PC-9 (cell line): Measurements from ENCODE around the gene ZNF235. TPM values are rescaled to one million over a fixed set of nuclear protein-coding genes. Genes with fewer than 3 reads are reported as not detected.

Source experiments
- BruUV-seq: library from RNA; stranded (reverse); fragments of 400-500 nt; replicated peaks from 2 replicates; lab custom pipeline; 2021; lab: Mats Ljungman, UMichigan
- CTCF ChIA-PET: fragments of 300-600 bp; sonication (Branson Sonifier 250); formaldehyde crosslinking; loops from one replicate; lab custom pipeline; 2022; ENCODE audit warnings: antibody characterized with exemption; lab: Charles Lee
- POLR2A ChIA-PET: fragments of 300-600 bp; sonication (Branson Sonifier 250); formaldehyde crosslinking; loops from one replicate; lab custom pipeline; 2022; ENCODE audit warnings: antibody characterized with exemption; ENCODE audit not compliant: unreplicated experiment; lab: Charles Lee
- DNase-seq, 2 experiments: peaks; one replicate each; pipeline versions ENCODE4 v3.0.0 to v3.0.0-alpha.2; 2015 to 2022; ENCODE audit warnings: mixed read lengths in 1 of 2
- H2AFZ ChIP-seq: fragments of 200-600 bp; sonication (generic); 2 replicates; pipeline ENCODE4 v1.8.1; 2017; ENCODE audit warnings: antibody characterized with exemption
- H3F3A ChIP-seq: fragments of 200-600 bp; sonication (generic); 2 replicates; pipeline ENCODE4 v1.8.1; 2017; ENCODE audit warnings: antibody characterized with exemption, mild to moderate bottlenecking, low read depth; ENCODE audit not compliant: insufficient read depth
- H3K27ac ChIP-seq: fragments of 200-600 bp; sonication (generic); 2 replicates; pipeline ENCODE4 v1.6.1; 2016; ENCODE audit warnings: mixed run types
- H3K27me3 ChIP-seq: fragments of 200-600 bp; sonication (generic); 2 replicates; pipeline ENCODE4 v1.6.1; 2016; ENCODE audit warnings: low read depth, mixed run types; ENCODE audit not compliant: insufficient read depth
- H3K36me3 ChIP-seq: fragments of 200-600 bp; sonication (generic); 2 replicates; pipeline ENCODE4 v1.6.1; 2016; ENCODE audit warnings: low read depth, mixed run types
- H3K4me1 ChIP-seq: fragments of 200-600 bp; sonication (generic); replicated peaks from 2 replicates; pipeline ENCODE4 v1.6.1; 2016; ENCODE audit warnings: mixed run types; ENCODE audit not compliant: insufficient read depth
- H3K4me2 ChIP-seq: fragments of 200-600 bp; sonication (generic); 2 replicates; pipeline ENCODE4 v1.6.1; 2017; ENCODE audit warnings: mixed run types
- H3K4me3 ChIP-seq: fragments of 200-600 bp; sonication (generic); 2 replicates; pipeline ENCODE4 v1.6.1; 2016; ENCODE audit warnings: mixed run types
- H3K79me2 ChIP-seq: fragments of 200-600 bp; sonication (generic); 2 replicates; pipeline ENCODE4 v1.6.1; 2017; ENCODE audit warnings: low read depth, mixed run types
- H3K9me2 ChIP-seq: fragments of 200-600 bp; sonication (generic); 2 replicates; pipeline ENCODE4 v1.8.1; 2017; ENCODE audit warnings: mild to moderate bottlenecking; ENCODE audit not compliant: insufficient read depth
- H3K9me3 ChIP-seq: fragments of 200-600 bp; sonication (generic); 2 replicates; pipeline ENCODE4 v1.8.1; 2016; ENCODE audit warnings: low read depth; ENCODE audit not compliant: insufficient read depth
- H4K20me1 ChIP-seq: fragments of 200-600 bp; sonication (generic); 2 replicates; pipeline ENCODE4 v1.8.1; 2017; ENCODE audit not compliant: insufficient read depth
- EZH2 ChIP-seq: fragments of 200-600 bp; sonication (generic); IDR thresholded peaks from 2 replicates; pipeline ENCODE4 v1.8.0; 2017; ENCODE audit warnings: antibody characterized with exemption, low read depth
- intact Hi-C: fragments of 100-400 bp; cut with micrococcal nuclease; formaldehyde crosslinking; loops from one replicate; pipeline ENCODE4 v1.10.0; 2022; ENCODE audit not compliant: unreplicated experiment
- total RNA-seq: library from RNA; stranded (reverse); gene quantifications from 2 replicates; pipeline ENCODE4 v1.2.3, GENCODE V29; 2021

ZNF235 gene
- total RNA-seq, 1 experiment from 2014 or later, result 4.3 TPM

- H3K4me1 ChIP-seq, result no peaks in the 10 kb centered on the region
- peaks cover 39% of the 10 kb centered on the region for H3K36me3 ChIP-seq
- no peak for TF ChIP-seq EZH2
- no peak overlapping the region for H3K4me3 ChIP-seq
- no peak overlapping the region for H3K27ac ChIP-seq
- no peaks in the 10 kb centered on the region for H4K20me1 ChIP-seq
- no TSS peak for BruUV-seq
- no peaks in the 10 kb centered on the region for H3K27me3 ChIP-seq
- no peaks in the 10 kb centered on the region for H3K79me2 ChIP-seq
- H3F3A ChIP-seq, result no peaks in the 10 kb centered on the region
- CTCF ChIA-PET, result no interaction called here
- intact Hi-C loops, result no loop called here
- no peak overlapping the region for H3K4me2 ChIP-seq
- no peaks in the 10 kb centered on the region for H3K9me2 ChIP-seq
- peaks cover 31% of the 10 kb centered on the region for H3K9me3 ChIP-seq
- POLR2A ChIA-PET, result no interaction called here
- H2AFZ ChIP-seq, result no peak overlapping the region
- no peak for DNase-seq
These were observed 68.4 kb downstream of the ZNF235 start for GRCh38 chr19:44236384-44236783.

Other genes starting within 250 kb of the ZNF235 start
- gene ZNF284, start 232.9 kb downstream of the ZNF235 start, total RNA-seq, result 1.9 and 2.0 TPM in 2 replicates
- gene ZNF224, start 210.7 kb downstream of the ZNF235 start, total RNA-seq, result 29.3 and 30.9 TPM in 2 replicates
- gene ZNF225, start 191.6 kb downstream of the ZNF235 start, total RNA-seq, result 3.5 and 5.4 TPM in 2 replicates
- 6.0 and 8.6 TPM in 2 replicates for gene ZNF234, start 163.5 kb downstream of the ZNF235 start, total RNA-seq
- 12.9 and 21.7 TPM in 2 replicates for gene ZNF226, start 139.9 kb downstream of the ZNF235 start, total RNA-seq
- gene ZNF227, start 92.5 kb downstream of the ZNF235 start, total RNA-seq, result 14.2 and 16.5 TPM in 2 replicates
- gene ZNF233, start 45.1 kb downstream of the ZNF235 start, total RNA-seq, result 0.41 and 0.88 TPM in 2 replicates
- gene ZNF112, start 51.7 kb upstream of the ZNF235 start, total RNA-seq, result 3.5 and 7.8 TPM in 2 replicates
- gene ZNF285, start 96.6 kb upstream of the ZNF235 start, total RNA-seq, result 3.0 and 3.5 TPM in 2 replicates
- 11.3 and 12.3 TPM in 2 replicates for gene ZNF229, start 143.4 kb upstream of the ZNF235 start, total RNA-seq
- 6.3 and 11.3 TPM in 2 replicates for gene ZNF180, start 195.5 kb upstream of the ZNF235 start, total RNA-seq
- not detected in 2 replicates for gene CEACAM20, start 224.7 kb upstream of the ZNF235 start, total RNA-seq